MCF 10A (cell line): ENCODE results near the gene ARL3. TPM values are rescaled to one million over a fixed set of nuclear protein-coding genes. Genes with fewer than 3 reads are reported as not detected.
"Not testable (repeated sequence)": the region's sequence is repeated elsewhere in the genome, so short reads cannot be mapped to it uniquely, and the experiment has no call there.

ENCODE experiments used
- BruUV-seq: library from RNA; stranded (reverse); fragments of 400-500 nt; replicated peaks from 2 replicates; lab custom pipeline; 2021; lab: Mats Ljungman, UMichigan
- CTCF ChIA-PET: fragments of 300-600 bp; sonication (Branson Sonifier 250); formaldehyde crosslinking; extraction: SDS; loops from one replicate; lab custom pipeline; 2021; ENCODE audit warnings: antibody characterized with exemption, inconsistent platforms; lab: Yijun Ruan, JAX
- POLR2A ChIA-PET: fragments of 300-600, 350-650 bp; sonication (Branson Sonifier 250); formaldehyde crosslinking; extraction: SDS; loops from one replicate; lab custom pipeline; 2020; ENCODE audit warnings: antibody characterized with exemption, inconsistent platforms; lab: Yijun Ruan, JAX
- DNase-seq: peaks from one replicate; pipeline ENCODE4 v3.0.0-alpha.2; 2018; ENCODE audit not compliant: unreplicated experiment
- H3K27ac Mint-ChIP-seq: one replicate; pipeline ENCODE4 v1.8.0; 2022; ENCODE audit warnings: mild to moderate bottlenecking, low read depth, mixed read lengths; ENCODE audit not compliant: unreplicated experiment
- H3K27me3 Mint-ChIP-seq: one replicate; pipeline ENCODE4 v1.8.0; 2022; ENCODE audit warnings: mixed read lengths; ENCODE audit not compliant: insufficient read depth, unreplicated experiment
- H3K36me3 Mint-ChIP-seq: one replicate; pipeline ENCODE4 v1.8.0; 2022; ENCODE audit warnings: mild to moderate bottlenecking, moderate library complexity, mixed read lengths; ENCODE audit not compliant: insufficient read depth, unreplicated experiment
- H3K4me1 Mint-ChIP-seq: one replicate; pipeline ENCODE4 v1.8.0; 2022; ENCODE audit warnings: mixed read lengths; ENCODE audit not compliant: insufficient read depth, unreplicated experiment
- H3K4me3 Mint-ChIP-seq: one replicate; pipeline ENCODE4 v1.8.0; 2022; ENCODE audit warnings: mild to moderate bottlenecking, moderate library complexity, mixed read lengths; ENCODE audit not compliant: unreplicated experiment
- H3K9me3 Mint-ChIP-seq: one replicate; pipeline ENCODE4 v1.8.0; 2022; ENCODE audit warnings: mixed read lengths; ENCODE audit not compliant: unreplicated experiment
- intact Hi-C: fragments of 100-400 bp; cut with micrococcal nuclease; formaldehyde crosslinking; loops from 2 replicates; pipeline ENCODE4 v1.14.1; 2022
- total RNA-seq: library from RNA; stranded (reverse); gene quantifications from 2 replicates; pipeline ENCODE4 v1.2.3, GENCODE V29; 2022
- TF ChIP-seq, protein P1 (sequence below): fragments of 200-600 bp; IDR thresholded peaks from one replicate; pipeline ENCODE4 v1.8.0; 2022; ENCODE audit warnings: antibody characterized with exemption, mild to moderate bottlenecking; ENCODE audit not compliant: unreplicated experiment

Gene ARL3
- total RNA-seq, 1 experiment from 2014 or later: 6.8 TPM

DNA sequence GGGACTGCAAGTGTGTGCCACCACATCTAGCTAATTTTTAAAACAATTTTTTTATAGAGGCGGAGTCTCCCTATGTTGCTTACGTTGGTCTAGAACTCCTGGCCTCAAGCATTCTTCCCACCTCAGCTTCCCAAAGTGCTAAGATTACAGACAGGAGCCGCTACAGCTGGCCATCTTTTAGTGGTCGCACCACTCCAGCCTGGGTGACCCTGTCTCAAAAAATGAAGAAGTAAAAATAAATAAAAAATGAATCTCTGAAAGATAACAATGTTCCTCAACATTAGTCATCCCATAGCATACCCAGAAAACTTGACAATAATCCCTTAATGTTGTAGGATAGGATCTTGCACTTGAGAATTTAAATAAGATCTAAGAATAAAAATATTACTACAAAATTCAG is 47.8 kb upstream of the ARL3 start:
- no peak overlapping the region for H3K4me3 Mint-ChIP-seq
- POLR2A ChIA-PET: interaction anchor here (0.7 to 2.0 kb wide), 3 partner anchors 18 to 341 kb away, joined by 3 to 8 read pairs (median 6); partner anchors contain the start of gene WBP1L
- TF ChIP-seq, protein P1, sequence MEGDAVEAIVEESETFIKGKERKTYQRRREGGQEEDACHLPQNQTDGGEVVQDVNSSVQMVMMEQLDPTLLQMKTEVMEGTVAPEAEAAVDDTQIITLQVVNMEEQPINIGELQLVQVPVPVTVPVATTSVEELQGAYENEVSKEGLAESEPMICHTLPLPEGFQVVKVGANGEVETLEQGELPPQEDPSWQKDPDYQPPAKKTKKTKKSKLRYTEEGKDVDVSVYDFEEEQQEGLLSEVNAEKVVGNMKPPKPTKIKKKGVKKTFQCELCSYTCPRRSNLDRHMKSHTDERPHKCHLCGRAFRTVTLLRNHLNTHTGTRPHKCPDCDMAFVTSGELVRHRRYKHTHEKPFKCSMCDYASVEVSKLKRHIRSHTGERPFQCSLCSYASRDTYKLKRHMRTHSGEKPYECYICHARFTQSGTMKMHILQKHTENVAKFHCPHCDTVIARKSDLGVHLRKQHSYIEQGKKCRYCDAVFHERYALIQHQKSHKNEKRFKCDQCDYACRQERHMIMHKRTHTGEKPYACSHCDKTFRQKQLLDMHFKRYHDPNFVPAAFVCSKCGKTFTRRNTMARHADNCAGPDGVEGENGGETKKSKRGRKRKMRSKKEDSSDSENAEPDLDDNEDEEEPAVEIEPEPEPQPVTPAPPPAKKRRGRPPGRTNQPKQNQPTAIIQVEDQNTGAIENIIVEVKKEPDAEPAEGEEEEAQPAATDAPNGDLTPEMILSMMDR: no peak
- H3K27ac Mint-ChIP-seq: no peak overlapping the region
- CTCF ChIA-PET: interaction anchor here (0.5 to 6.9 kb wide), 6 partner anchors 9 to 192 kb away, joined by 3 to 71 read pairs (median 4); no protein-coding TSS in a partner anchor
- H3K27me3 Mint-ChIP-seq: no peaks in the 10 kb centered on the region
- no peak for DNase-seq
- intact Hi-C loops: no loop called here
- H3K36me3 Mint-ChIP-seq: peaks cover 27% of the 10 kb centered on the region
- no TSS peak for BruUV-seq
- peaks cover 16% of the 10 kb centered on the region for H3K4me1 Mint-ChIP-seq
- H3K9me3 Mint-ChIP-seq: no peaks in the 10 kb centered on the region

DNA sequence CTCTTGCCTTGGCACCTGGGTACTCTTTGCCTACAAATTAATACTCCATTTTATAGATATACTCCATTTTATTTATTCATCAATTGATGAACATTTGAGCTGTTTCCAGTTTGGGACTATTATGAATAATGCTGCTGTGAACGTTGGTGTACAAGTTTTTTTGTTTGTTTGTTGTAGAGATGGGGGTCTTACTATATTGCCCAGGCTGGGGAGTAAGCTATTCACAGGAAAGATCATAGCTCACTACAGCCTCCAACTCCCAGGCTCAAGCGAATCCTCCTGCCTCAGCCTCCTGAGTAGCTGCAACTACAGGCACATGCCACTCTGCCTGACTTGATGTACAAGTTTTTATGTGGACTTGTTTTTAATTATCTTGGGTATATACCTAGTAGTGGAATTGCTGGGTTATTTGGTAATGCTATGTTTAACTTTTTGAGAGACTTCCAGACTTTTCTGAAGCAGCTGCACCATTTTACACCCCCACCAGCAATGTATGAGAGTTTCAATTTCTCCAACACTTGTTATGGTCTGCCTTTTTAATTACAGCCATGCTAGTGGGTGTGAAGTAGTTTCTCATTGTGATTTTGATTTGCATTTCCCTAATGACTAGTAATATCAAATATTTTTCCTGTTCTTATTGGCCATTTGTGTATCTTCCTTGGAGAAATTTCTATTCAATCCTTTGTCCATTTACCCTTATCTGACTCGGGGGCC is 45.5 kb upstream of the ARL3 start:
- H3K4me1 Mint-ChIP-seq: peaks cover 2% of the 10 kb centered on the region
- peaks cover 25% of the 10 kb centered on the region for H3K36me3 Mint-ChIP-seq
- TF ChIP-seq, protein P1: no peak
- no peak overlapping the region for H3K27ac Mint-ChIP-seq
- BruUV-seq: no TSS peak
- no peak for DNase-seq
- POLR2A ChIA-PET: interaction anchor here (0.5 to 2.5 kb wide), 2 partner anchors 10 to 263 kb away, joined by 3 to 9 read pairs; no protein-coding TSS in a partner anchor
- no peaks in the 10 kb centered on the region for H3K27me3 Mint-ChIP-seq
- intact Hi-C loops: no loop called here
- no peak overlapping the region for H3K4me3 Mint-ChIP-seq
- CTCF ChIA-PET: interaction anchor here (1.0 kb wide), 1 partner anchor 18 kb away, joined by 3 read pairs; no protein-coding TSS in a partner anchor
- no peaks in the 10 kb centered on the region for H3K9me3 Mint-ChIP-seq

DNA sequence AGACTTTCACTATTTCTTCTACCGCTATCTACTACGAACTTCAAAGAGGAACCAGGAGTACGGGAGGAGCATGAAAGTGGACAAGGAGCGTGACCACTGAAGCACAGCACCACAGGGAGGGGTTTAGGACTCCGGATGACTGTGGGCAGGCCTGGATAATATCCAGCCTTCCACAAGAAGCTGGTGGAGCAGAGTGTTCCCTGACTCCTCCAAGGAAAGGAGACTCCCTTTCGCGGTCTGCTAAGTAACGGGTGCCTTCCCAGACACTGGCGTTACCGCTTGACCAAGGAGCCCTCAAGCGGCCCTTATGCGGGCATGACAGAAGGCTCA is 44.7 kb upstream of the ARL3 start:
- not testable (repeated sequence) for H3K4me1 Mint-ChIP-seq, BruUV-seq, DNase-seq

DNA sequence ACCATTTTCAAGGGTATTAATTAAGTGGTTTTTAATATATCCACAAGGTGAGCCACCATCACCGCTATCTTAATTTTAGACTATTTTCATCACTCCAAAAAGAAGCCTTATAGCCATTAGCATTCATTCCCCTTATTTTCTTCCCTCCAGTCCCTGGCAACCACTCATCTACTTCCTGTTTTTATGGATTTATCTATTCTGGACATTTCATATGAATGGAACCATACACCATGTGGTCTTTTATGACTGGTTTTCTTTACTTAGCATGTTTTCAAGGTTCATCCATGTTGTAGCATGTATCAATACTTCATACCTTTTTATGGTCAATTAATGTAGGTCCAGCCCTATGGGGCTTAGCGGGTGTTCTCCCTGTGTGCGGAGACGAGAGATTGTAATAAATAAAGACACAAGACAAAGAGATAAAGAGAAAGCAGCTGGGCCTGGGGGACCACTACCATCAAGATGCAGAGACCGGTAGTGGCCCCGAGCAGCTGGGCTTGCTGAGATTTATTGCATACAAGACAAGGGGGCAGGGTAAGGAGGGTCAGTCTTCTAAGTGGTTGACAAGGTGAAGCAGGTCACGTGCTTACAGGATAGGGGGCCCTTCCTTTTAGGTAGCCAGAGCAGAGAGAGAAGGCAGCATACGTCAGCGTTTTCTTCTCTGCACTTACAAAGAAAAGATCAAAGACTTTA is 44.2 kb upstream of the ARL3 start:
- ChIA-PET POLR2A (no interaction called here), CTCF (no interaction called here)
- H3K36me3 Mint-ChIP-seq: peaks cover 12% of the 10 kb centered on the region
- no peak overlapping the region for H3K4me3 Mint-ChIP-seq
- H3K9me3 Mint-ChIP-seq: no peaks in the 10 kb centered on the region
- TF ChIP-seq, protein P1: no peak
- no peak for DNase-seq
- H3K27me3 Mint-ChIP-seq: no peaks in the 10 kb centered on the region
- intact Hi-C loops: no loop called here
- peaks cover 10% of the 10 kb centered on the region for H3K4me1 Mint-ChIP-seq
- no TSS peak for BruUV-seq
- H3K27ac Mint-ChIP-seq: no peak overlapping the region

More for the DNA sequence above, 44.7 kb upstream of the ARL3 start:
- H3K9me3 Mint-ChIP-seq, H3K27ac Mint-ChIP-seq, CTCF ChIA-PET, H3K4me3 Mint-ChIP-seq, H3K27me3 Mint-ChIP-seq, intact Hi-C loops: not testable (repeated sequence)
- POLR2A ChIA-PET: interaction anchor here (0.5 to 2.5 kb wide), 2 partner anchors 11 to 263 kb away, joined by 3 to 9 read pairs; no protein-coding TSS in a partner anchor
- peaks cover 17% of the 10 kb centered on the region for H3K36me3 Mint-ChIP-seq
